Endothelial cell of umbilical vein (primary cell): ENCODE results near the gene BRF1. TPM values are rescaled to one million over a fixed set of nuclear protein-coding genes. Genes with fewer than 3 reads are reported as not detected.

ENCODE experiments used
- BruUV-seq: library from RNA; stranded (reverse); fragments of 400-500 nt; replicated peaks from 2 replicates; lab custom pipeline; 2021; lab: Mats Ljungman, UMichigan
- CTCF ChIA-PET: fragments of 300-600, 350-600 bp; sonication (Branson Sonifier 250); formaldehyde crosslinking; loops from one replicate; lab custom pipeline; 2021; ENCODE audit warnings: antibody characterized with exemption, inconsistent platforms; lab: Charles Lee
- POLR2A ChIA-PET: fragments of 300-600, 350-600 bp; sonication (Branson Sonifier 250); formaldehyde crosslinking; loops from one replicate; lab custom pipeline; 2021; ENCODE audit warnings: antibody characterized with exemption, inconsistent platforms; lab: Charles Lee
- DNase-seq: peaks from one replicate; pipeline ENCODE4 v3.0.0-alpha.2; 2011; ENCODE audit warnings: low read depth, low spot score
- FAIRE-seq: peaks from 2 replicates; lab custom pipeline; 2011; peaks lifted over from hg19 to GRCh38; lab: Jason Lieb, UNC
- H2AFZ ChIP-seq: 2 replicates; pipeline ENCODE4 v1.6.0; 2012; ENCODE audit warnings: low read depth, low read length, control low read depth, inconsistent platforms
- H3K27ac ChIP-seq: 2 replicates; pipeline ENCODE4 v1.5.1; 2011; ENCODE audit warnings: low read depth, mild to moderate bottlenecking, control low read depth, low read length, moderate library complexity; ENCODE audit not compliant: insufficient read depth
- H3K27me3 ChIP-seq, 2 experiments: 2 replicates each; pipeline versions ENCODE4 v1.6.0 to v1.6.1; 2011; ENCODE audit warnings: low read length in 2 of 2, mixed read lengths in 1 of 2; ENCODE audit not compliant: control insufficient read depth in 2 of 2, insufficient read depth in 2 of 2
- H3K36me3 ChIP-seq, 2 experiments: 2 replicates in 1 of 2; 3 replicates in 1 of 2; pipeline ENCODE4 v1.5.1; 2011; ENCODE audit warnings: low read length in 2 of 2, mild to moderate bottlenecking in 1 of 2, moderate library complexity in 1 of 2; ENCODE audit not compliant: control insufficient read depth in 2 of 2, insufficient read depth in 2 of 2; ENCODE audit errors: extremely low read depth in 1 of 2
- H3K4me1 ChIP-seq: 3 replicates; pipeline ENCODE4 v1.5.1; 2011; ENCODE audit warnings: mild to moderate bottlenecking, low read length; ENCODE audit not compliant: control insufficient read depth, insufficient read depth; ENCODE audit errors: extremely low read depth
- H3K4me2 ChIP-seq: 2 replicates; pipeline ENCODE4 v1.6.1; 2011; ENCODE audit warnings: low read length, control low read depth, mixed read lengths; ENCODE audit not compliant: insufficient read depth
- H3K4me3 ChIP-seq, 3 experiments: fragments of 200-600 bp in 1 of 3; sonication (generic), shearing (Covaris generic) in 1 of 3; replicated peaks in 1 of 3; 2 replicates each; pipeline ENCODE4 v1.5.1; 2011 to 2016; ENCODE audit warnings: control low read depth in 3 of 3, low read length in 3 of 3, mild to moderate bottlenecking in 2 of 3, inconsistent platforms in 1 of 3, low read depth in 1 of 3, moderate library complexity in 1 of 3; ENCODE audit not compliant: insufficient read depth in 1 of 3
- H3K79me2 ChIP-seq: 2 replicates; pipeline ENCODE4 v1.6.0; 2012; ENCODE audit warnings: low read length, inconsistent platforms; ENCODE audit not compliant: control insufficient read depth, insufficient read depth
- H3K9ac ChIP-seq: replicated peaks from 2 replicates; pipeline ENCODE3; 2011; ENCODE audit warnings: low read length, control low read depth; ENCODE audit not compliant: insufficient read depth; ENCODE audit errors: extremely low read depth
- H3K9me1 ChIP-seq: replicated peaks from 3 replicates; pipeline ENCODE4 v1.6.0; 2011; ENCODE audit warnings: mild to moderate bottlenecking, low read length; ENCODE audit not compliant: control insufficient read depth, insufficient read depth; ENCODE audit errors: extremely low read depth
- H3K9me3 ChIP-seq: replicated peaks from 2 replicates; pipeline ENCODE4 v1.5.1; 2012; ENCODE audit warnings: low read length, inconsistent platforms; ENCODE audit not compliant: control insufficient read depth, insufficient read depth
- H4K20me1 ChIP-seq: replicated peaks from 2 replicates; pipeline ENCODE3; 2011; ENCODE audit warnings: mild to moderate bottlenecking, low read length; ENCODE audit not compliant: control insufficient read depth, insufficient read depth; ENCODE audit errors: extremely low read depth
- CTCF ChIP-seq, 2 donors: IDR thresholded peaks; 1 replicate in 1 of 2; 2 replicates in 1 of 2; pipeline ENCODE4 v1.5.1; 2011; ENCODE audit warnings: low read length in 2 of 2, mild to moderate bottlenecking in 2 of 2, moderate library complexity in 2 of 2, control low read depth in 1 of 2, inconsistent platforms in 1 of 2, low read depth in 1 of 2; ENCODE audit not compliant: insufficient read depth in 1 of 2; ENCODE audit errors: extremely low read depth in 1 of 2
- EZH2 ChIP-seq: IDR thresholded peaks from 2 replicates; pipeline ENCODE4 v1.6.1; 2012; ENCODE audit warnings: borderline replicate concordance, low read depth, mild to moderate bottlenecking, moderate library complexity, low read length, inconsistent platforms; ENCODE audit not compliant: severe bottlenecking
- FOS ChIP-seq: IDR thresholded peaks from 2 replicates; pipeline ENCODE4 v1.6.1; 2011; ENCODE audit warnings: mild to moderate bottlenecking, low read length, moderate library complexity, borderline replicate concordance; ENCODE audit not compliant: insufficient read depth
- GATA2 ChIP-seq: IDR thresholded peaks from 2 replicates; pipeline ENCODE4 v1.7.0; 2011; ENCODE audit warnings: low read depth, mild to moderate bottlenecking, moderate library complexity, mixed read lengths, low read length; ENCODE audit not compliant: insufficient read length, insufficient read depth
- JUN ChIP-seq: IDR thresholded peaks from 2 replicates; pipeline ENCODE4 v1.6.1; 2011; ENCODE audit warnings: borderline replicate concordance, low read depth; ENCODE audit not compliant: insufficient read length, insufficient read depth
- MAX ChIP-seq: IDR thresholded peaks from 2 replicates; pipeline ENCODE4 v1.6.1; 2011; ENCODE audit not compliant: insufficient read depth, insufficient read length
- MYC ChIP-seq: IDR thresholded peaks from one replicate; pipeline ENCODE4 v1.6.1; 2011; ENCODE audit warnings: mild to moderate bottlenecking, low read depth, low read length
- POLR2A ChIP-seq: IDR thresholded peaks from 2 replicates; pipeline ENCODE4 v1.6.1; 2012; ENCODE audit warnings: low read depth, mild to moderate bottlenecking, control low read depth, low read length
- POLR2AphosphoS5 ChIP-seq: IDR thresholded peaks from 2 replicates; pipeline ENCODE4 v1.6.1; 2012; ENCODE audit warnings: low read depth, mild to moderate bottlenecking, control low read depth, low read length, moderate library complexity; ENCODE audit not compliant: insufficient read depth
- dilution Hi-C: fragments of 300-500 bp; cut with MboI; formaldehyde crosslinking; loops from one replicate; pipeline ENCODE4 v1.15.0; 2019; ENCODE audit warnings: low sequenced_read_pairs; ENCODE audit not compliant: extremely low pct_ligation_motif_present
- intact Hi-C: fragments of 100-400 bp; cut with micrococcal nuclease; formaldehyde crosslinking; loops from one replicate; pipeline ENCODE4 v1.10.0; 2022
- polyA plus RNA-seq, 4 experiments: library from polyadenylated mRNA; depleted of rRNA in 3 of 4; stranded (reverse) in 3 of 4; unstranded in 1 of 4; fragments of >200 nt; gene quantifications; 2 replicates each; pipeline versions ENCODE4 v1.2.1 to v1.2.3, GENCODE V29; 2011 to 2012; ENCODE audit warnings: missing spikeins in 1 of 4
- total RNA-seq: library from RNA; stranded (reverse); gene quantifications from 2 replicates; pipeline ENCODE4 v1.2.3, GENCODE V29; 2021

Gene BRF1
- total and polyA plus RNA-seq, 2 donors (not counting 3 experiments of a cell fraction or from before 2014, with no cell fraction given), result 19.0 to 47.2 TPM

- peak overlapping the region; percentile 70 for H3K4me2 ChIP-seq
- BruUV-seq, result no TSS peak
- no peaks in the 10 kb centered on the region for H3K9me3 ChIP-seq
- DNase-seq (no peak), FAIRE-seq (no peak)
- CTCF ChIA-PET, result interaction anchor here (1.1 to 1.6 kb wide), 3 partner anchors 13 to 77 kb away, joined by 3 read pairs; no protein-coding TSS in a partner anchor
- no peak overlapping the region for H3K27ac ChIP-seq
- no peak for TF ChIP-seq MYC
- TF ChIP-seq POLR2AphosphoS5, result no peak
- TF ChIP-seq EZH2, result no peak
- TF ChIP-seq GATA2, result no peak
- TF ChIP-seq POLR2A, result no peak
- TF ChIP-seq CTCF (IDR thresholded peaks at IDR 0.05; ENCODE audit: extremely low read depth in 1 of 2, insufficient read depth in 1 of 2, low read depth in 1 of 2, low read length in 2 of 2), result no peak
- TF ChIP-seq FOS, result no peak
- TF ChIP-seq MAX, result no peak
- no peak for TF ChIP-seq JUN
- intact Hi-C loops (loop anchor here (5.0 to 10.0 kb wide), 2 partner anchors 78 to 194 kb away; partner anchors contain the start of gene BTBD6), dilution Hi-C loops (no loop called here)
- peak overlapping the region; percentile 58 for H3K9ac ChIP-seq
- POLR2A ChIA-PET, result no interaction called here
- peak overlapping the region; percentile 6 for H2AFZ ChIP-seq
- H4K20me1 ChIP-seq, result no peaks in the 10 kb centered on the region
- peaks cover 35% of the 10 kb centered on the region for H3K4me1 ChIP-seq
- H3K36me3 ChIP-seq, result peaks cover 0 to 3% of the 10 kb centered on the region in 2 experiments
- H3K27me3 ChIP-seq, result no peaks in the 10 kb centered on the region
- peak overlapping the region in 2 of 3 experiments; percentile 60 to 71 for H3K4me3 ChIP-seq
- peaks cover 60% of the 10 kb centered on the region for H3K79me2 ChIP-seq
- no peaks in the 10 kb centered on the region for H3K9me1 ChIP-seq
These were observed 134.1 kb downstream of the BRF1 start for GRCh38 chr14:105166571-105167302.
